Skeletal muscle cell (primary cell): Measurements from ENCODE around the gene ZPR1.

Experiments used
- DNase-seq: peaks from one replicate; pipeline ENCODE4 v3.0.0-alpha.2; 2010; ENCODE audit warnings: low read depth
- H3K4me3 ChIP-seq: 2 replicates; pipeline ENCODE4 v1.5.1; 2011; ENCODE audit warnings: low read depth, mild to moderate bottlenecking, control low read depth, low read length, moderate library complexity

ZPR1 gene

GRCh38 chr11:116729501-116730240 lies 58.2 kb downstream of the ZPR1 start:
- H3K4me3 ChIP-seq = no peak overlapping the region
- DNase-seq = no peak

DNA sequence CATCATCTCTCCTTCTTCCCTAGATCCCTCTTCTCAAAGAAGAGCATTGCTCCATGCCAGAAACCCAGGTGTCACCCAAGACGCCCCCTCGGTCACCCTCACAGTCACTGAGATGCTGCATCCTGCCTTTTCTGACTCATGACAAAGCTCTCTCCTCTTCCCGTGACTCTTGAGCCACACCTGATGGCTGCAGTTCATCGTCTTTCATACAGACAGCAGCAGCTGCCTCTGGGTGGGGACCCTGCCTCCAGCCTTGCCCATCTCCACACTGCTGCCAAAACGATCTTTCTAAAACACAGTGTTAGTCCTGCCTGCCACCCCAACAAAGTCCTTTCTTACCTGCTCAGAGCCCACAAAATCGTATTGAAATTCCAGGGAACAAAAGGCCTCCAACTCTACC lies 59.8 kb downstream of the ZPR1 start:
- DNase-seq = no peak

DNA sequence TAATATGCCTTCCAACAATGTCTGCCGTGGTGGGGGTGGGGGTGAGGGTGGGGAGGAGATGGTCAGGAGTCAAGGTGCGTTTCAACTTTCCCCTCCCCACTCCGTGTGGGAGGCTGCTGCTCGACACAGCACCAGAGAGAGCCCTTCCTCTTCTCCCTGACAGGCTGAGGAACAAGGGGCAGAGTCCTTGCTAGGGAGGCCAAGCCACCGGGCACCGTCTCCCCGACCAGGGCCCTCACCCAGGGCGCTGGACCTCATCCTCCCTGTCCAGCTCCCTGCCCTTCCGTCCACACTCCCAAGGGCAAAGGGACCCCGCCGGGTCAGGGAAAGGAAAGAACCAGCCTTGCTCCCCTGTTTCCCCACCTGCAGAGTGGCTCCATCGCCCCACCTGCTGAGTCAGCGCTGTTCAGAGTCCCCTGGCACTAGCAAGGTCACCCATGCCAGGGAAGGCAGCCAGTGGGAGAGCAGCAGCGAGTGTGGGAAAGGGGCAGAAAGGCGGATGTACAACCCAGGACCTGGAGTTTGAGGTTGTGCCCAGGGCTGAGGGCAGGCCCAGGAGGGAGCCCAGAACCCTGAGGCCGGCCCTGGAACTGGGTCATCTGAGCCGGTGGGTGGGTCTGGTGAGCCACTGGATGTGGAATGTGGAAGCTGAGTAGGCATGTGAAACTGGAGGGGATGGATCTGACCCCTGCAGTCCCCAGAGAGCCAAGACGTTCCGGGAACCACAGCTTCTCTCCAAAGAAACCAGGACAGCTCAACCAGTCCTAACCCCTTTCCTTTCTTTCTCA lies 62.2 kb downstream of the ZPR1 start:
- no peak overlapping the region for H3K4me3 ChIP-seq
- DNase-seq = peak; percentile 36

More for the DNA sequence above, 59.8 kb downstream of the ZPR1 start:
- no peak overlapping the region for H3K4me3 ChIP-seq

- no peak for DNase-seq
- no peak overlapping the region for H3K4me3 ChIP-seq
These were observed 63.0 kb downstream of the ZPR1 start for GRCh38 chr11:116724813-116725212.
